ENCODE results near the gene BACH2. TPM values are rescaled to one million over a fixed set of nuclear protein-coding genes. Genes with fewer than 3 reads are reported as not detected.
"Not testable (repeated sequence)": the region's sequence is repeated elsewhere in the genome, so short reads cannot be mapped to it uniquely, and the experiment has no call there.

BACH2 gene
- total RNA-seq, 4 donors from 2014 or later = 4.2 to 9.8 (median 5.8) TPM

- Histone ChIP-seq H3K27ac (replicated peaks in 1 of 4) (no peak overlapping the region), H3K4me3 (no peak overlapping the region), H3K27me3 (no peaks in the 10 kb centered on the region), H3K9me3 (no peaks in the 10 kb centered on the region), H3K36me3 (no peaks in the 10 kb centered on the region), H3K4me1 (peaks cover 4 to 9% (median 7%) of the 10 kb centered on the region in 4 donors)
- TF ChIP-seq EP300 (IDR thresholded peaks at IDR 0.05) (no peak), CTCF (IDR thresholded peaks at IDR 0.05) (no peak), POLR2A (IDR thresholded peaks at IDR 0.05; ENCODE audit: low read depth) (no peak), POLR2AphosphoS5 (IDR thresholded peaks at IDR 0.05) (no peak)
- no peak for DNase-seq (ENCODE audit: extremely low spot score)
- intact Hi-C loops (cut with DNase I) = no loop called here
- WGBS = 89% methylated on average over 3 of the region's 3 CpGs
Measured at GRCh38 chr6:90119618-90120017, 177.0 kb downstream of the BACH2 start.

- DNase-seq (ENCODE audit: extremely low spot score) = peak; percentile 10
- intact Hi-C loops (cut with DNase I) = no loop called here
- Histone ChIP-seq H3K36me3 (no peaks in the 10 kb centered on the region), H3K27ac (replicated peaks in 1 of 4) (no peak overlapping the region), H3K4me3 (no peak overlapping the region), H3K4me1 (peaks cover 0 to 4% (median 0%) of the 10 kb centered on the region in 4 donors), H3K27me3 (no peaks in the 10 kb centered on the region), H3K9me3 (peaks cover 0 to 8% (median 0%) of the 10 kb centered on the region in 4 donors)
- WGBS = 93% methylated on average over 2 of the region's 2 CpGs
- TF ChIP-seq EP300 (IDR thresholded peaks at IDR 0.05) = no peak
- no peak for TF ChIP-seq POLR2AphosphoS5 (IDR thresholded peaks at IDR 0.05)
- no peak for TF ChIP-seq CTCF (IDR thresholded peaks at IDR 0.05)
- no peak for TF ChIP-seq POLR2A (IDR thresholded peaks at IDR 0.05; ENCODE audit: low read depth)
Measured at GRCh38 chr6:90118581-90118980, 178.1 kb downstream of the BACH2 start.

- no peak for TF ChIP-seq POLR2AphosphoS5 (IDR thresholded peaks at IDR 0.05)
- no peak for TF ChIP-seq CTCF (IDR thresholded peaks at IDR 0.05)
- TF ChIP-seq EP300 (IDR thresholded peaks at IDR 0.05) = no peak
- TF ChIP-seq POLR2A (IDR thresholded peaks at IDR 0.05; ENCODE audit: low read depth) = no peak
- Histone ChIP-seq H3K4me3 (no peak overlapping the region), H3K9me3 (peaks cover 0 to 13% (median 0%) of the 10 kb centered on the region in 4 donors), H3K4me1 (peaks cover 0 to 4% (median 0%) of the 10 kb centered on the region in 4 donors), H3K27me3 (no peaks in the 10 kb centered on the region), H3K36me3 (no peaks in the 10 kb centered on the region), H3K27ac (replicated peaks in 1 of 4) (no peak overlapping the region)
- 94% methylated on average over 1 of the region's 1 CpG for WGBS
- DNase-seq (ENCODE audit: extremely low spot score) = no peak
- intact Hi-C loops (cut with DNase I) = no loop called here
Measured at GRCh38 chr6:90118069-90118468, 178.6 kb downstream of the BACH2 start.

- H3K27ac ChIP-seq (replicated peaks in 1 of 4); H3K4me3 ChIP-seq; H3K27me3 ChIP-seq; H3K4me1 ChIP-seq; intact Hi-C loops (cut with DNase I); H3K36me3 ChIP-seq; DNase-seq (ENCODE audit: extremely low spot score): not testable (repeated sequence)
- WGBS = 95% methylated on average over 3 of the region's 3 CpGs
- H3K9me3 ChIP-seq = peaks cover 0 to 17% (median 0%) of the 10 kb centered on the region in 4 donors
Measured at GRCh38 chr6:90116126-90116525, 180.5 kb downstream of the BACH2 start.

- TF ChIP-seq POLR2A (IDR thresholded peaks at IDR 0.05; ENCODE audit: low read depth) (no peak), EP300 (IDR thresholded peaks at IDR 0.05) (no peak), POLR2AphosphoS5 (IDR thresholded peaks at IDR 0.05) (no peak), CTCF (IDR thresholded peaks at IDR 0.05) (no peak)
- no peaks in the 10 kb centered on the region for H3K27me3 ChIP-seq
- H3K36me3 ChIP-seq = no peaks in the 10 kb centered on the region
- intact Hi-C loops (cut with DNase I) = no loop called here
- DNase-seq (ENCODE audit: extremely low spot score) = no peak
- peaks cover 0 to 17% (median 0%) of the 10 kb centered on the region in 4 donors for H3K9me3 ChIP-seq
- no peaks in the 10 kb centered on the region for H3K4me1 ChIP-seq
- no peak overlapping the region for H3K27ac ChIP-seq (replicated peaks in 1 of 4)
- H3K4me3 ChIP-seq = no peak overlapping the region
Measured at GRCh38 chr6:90113389-90113788, 183.3 kb downstream of the BACH2 start.
